Transverse colon (tissue), 4 donors: ENCODE measurements around the gene SLC35B4. TPM values are rescaled to one million over a fixed set of nuclear protein-coding genes. Genes with fewer than 3 reads are reported as not detected.

Experiments used
- DNase-seq: peaks from one replicate; pipeline ENCODE4 v3.0.0-alpha.2; 2019
- H3K27ac ChIP-seq, 4 donors: fragments of 200-600 bp; sonication (generic); 2 replicates each; pipeline ENCODE4 v1.5.1; 2016 to 2018; ENCODE audit warnings: inconsistent platforms in 4 of 4
- H3K27me3 ChIP-seq: fragments of 200-600 bp; sonication (generic); 2 replicates; pipeline ENCODE4 v1.5.1; 2017; ENCODE audit warnings: inconsistent platforms
- H3K36me3 ChIP-seq, 4 donors: fragments of 200-600 bp; sonication (generic); 2 replicates each; pipeline ENCODE4 v1.5.1; 2017 to 2019; ENCODE audit warnings: inconsistent platforms in 4 of 4
- H3K4me1 ChIP-seq, 4 donors: fragments of 200-600 bp; sonication (generic); 2 replicates each; pipeline ENCODE4 v1.5.1; 2017 to 2020; ENCODE audit warnings: inconsistent platforms in 4 of 4
- H3K4me3 ChIP-seq, 4 donors: fragments of 200-600 bp; sonication (generic); 1 replicate in 1 of 4; 2 replicates in 3 of 4; pipeline versions ENCODE4 v1.5.1 to v1.6.1; 2017 to 2019; ENCODE audit warnings: inconsistent platforms in 4 of 4
- H3K9me3 ChIP-seq, 2 donors: fragments of 200-600 bp; sonication (generic); 2 replicates each; pipeline ENCODE4 v1.5.1; 2017 to 2019; ENCODE audit warnings: inconsistent platforms in 2 of 2
- EP300 ChIP-seq: sonication (generic); formaldehyde crosslinking; IDR thresholded peaks from one replicate; pipeline ENCODE4 v1.6.1; 2017; ENCODE audit warnings: antibody characterized with exemption, low read depth
- POLR2A ChIP-seq: fragments of 450-650 bp; IDR thresholded peaks from one replicate; pipeline ENCODE4 v1.6.1; 2016; ENCODE audit warnings: antibody characterized with exemption, mild to moderate bottlenecking, moderate library complexity
- POLR2AphosphoS5 ChIP-seq, 3 donors: sonication (generic); formaldehyde crosslinking; IDR thresholded peaks; one replicate each; pipeline ENCODE4 v1.6.1; 2016; ENCODE audit warnings: antibody characterized with exemption in 3 of 3
- WGBS, 2 donors: methylation state at CpG; one replicate each; pipeline ENCODE4 v1.1.5; 2018; ENCODE audit warnings: low coverage in 1 of 2; 5-methylcytosine and 5-hydroxymethylcytosine counted together
- in situ Hi-C, 4 donors: fragments of 200-750 bp; cut with MboI; loops; one replicate each; pipeline versions ENCODE4 v1.15.0 to v1.15.1; 2017; ENCODE audit warnings: low sequenced_read_pairs in 3 of 4, low pct_ligation_motif_present in 1 of 4, low pct_unique_long_range_greater_than_20kb in 1 of 4
- intact Hi-C: fragments of 100-400 bp; cut with DNase I; formaldehyde crosslinking; loops from one replicate; pipeline ENCODE4 v1.15.1; 2023; ENCODE audit warnings: low total_unique reads
- total RNA-seq, 4 donors: library from RNA; depleted of rRNA; stranded (reverse); fragments of >200 nt; gene quantifications; one replicate each; pipeline ENCODE4 v1.1.0, GENCODE V29; 2016
- TF ChIP-seq, protein P1 (sequence below), 5 experiments: fragments of 200-600 bp in 3 of 5; fragments of 450-650 bp in 2 of 5; sonication (generic) in 3 of 5; IDR thresholded peaks; 1 replicate in 2 of 5; 2 replicates in 3 of 5; pipeline ENCODE4 v1.5.1; 2016 to 2017; ENCODE audit warnings: antibody characterized with exemption in 5 of 5, inconsistent platforms in 3 of 5, mild to moderate bottlenecking in 2 of 5, moderate library complexity in 1 of 5

SLC35B4 gene
- total RNA-seq, 4 donors from 2014 or later: 3.6 to 13.5 (median 5.7) TPM

- TF ChIP-seq POLR2A (no peak), EP300 (no peak), POLR2AphosphoS5 (IDR thresholded peaks at IDR 0.05) (no peak)
- TF ChIP-seq, protein P1, sequence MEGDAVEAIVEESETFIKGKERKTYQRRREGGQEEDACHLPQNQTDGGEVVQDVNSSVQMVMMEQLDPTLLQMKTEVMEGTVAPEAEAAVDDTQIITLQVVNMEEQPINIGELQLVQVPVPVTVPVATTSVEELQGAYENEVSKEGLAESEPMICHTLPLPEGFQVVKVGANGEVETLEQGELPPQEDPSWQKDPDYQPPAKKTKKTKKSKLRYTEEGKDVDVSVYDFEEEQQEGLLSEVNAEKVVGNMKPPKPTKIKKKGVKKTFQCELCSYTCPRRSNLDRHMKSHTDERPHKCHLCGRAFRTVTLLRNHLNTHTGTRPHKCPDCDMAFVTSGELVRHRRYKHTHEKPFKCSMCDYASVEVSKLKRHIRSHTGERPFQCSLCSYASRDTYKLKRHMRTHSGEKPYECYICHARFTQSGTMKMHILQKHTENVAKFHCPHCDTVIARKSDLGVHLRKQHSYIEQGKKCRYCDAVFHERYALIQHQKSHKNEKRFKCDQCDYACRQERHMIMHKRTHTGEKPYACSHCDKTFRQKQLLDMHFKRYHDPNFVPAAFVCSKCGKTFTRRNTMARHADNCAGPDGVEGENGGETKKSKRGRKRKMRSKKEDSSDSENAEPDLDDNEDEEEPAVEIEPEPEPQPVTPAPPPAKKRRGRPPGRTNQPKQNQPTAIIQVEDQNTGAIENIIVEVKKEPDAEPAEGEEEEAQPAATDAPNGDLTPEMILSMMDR (IDR thresholded peaks at IDR 0.05): no peak
- no peaks in the 10 kb centered on the region for H3K4me1 ChIP-seq
- no peak for DNase-seq
- H3K36me3 ChIP-seq: no peaks in the 10 kb centered on the region
- no peak overlapping the region for H3K27ac ChIP-seq
- intact Hi-C loops (no loop called here), in situ Hi-C loops (no loop called here)
- no peak overlapping the region for H3K4me3 ChIP-seq
- H3K9me3 ChIP-seq: no peaks in the 10 kb centered on the region
- 69 to 72% methylated on average over 3 of the region's 3 CpGs for WGBS, 2 donors
- no peaks in the 10 kb centered on the region for H3K27me3 ChIP-seq
These were observed 37.4 kb downstream of the SLC35B4 start for GRCh38 chr7:134279336-134279735.

DNA sequence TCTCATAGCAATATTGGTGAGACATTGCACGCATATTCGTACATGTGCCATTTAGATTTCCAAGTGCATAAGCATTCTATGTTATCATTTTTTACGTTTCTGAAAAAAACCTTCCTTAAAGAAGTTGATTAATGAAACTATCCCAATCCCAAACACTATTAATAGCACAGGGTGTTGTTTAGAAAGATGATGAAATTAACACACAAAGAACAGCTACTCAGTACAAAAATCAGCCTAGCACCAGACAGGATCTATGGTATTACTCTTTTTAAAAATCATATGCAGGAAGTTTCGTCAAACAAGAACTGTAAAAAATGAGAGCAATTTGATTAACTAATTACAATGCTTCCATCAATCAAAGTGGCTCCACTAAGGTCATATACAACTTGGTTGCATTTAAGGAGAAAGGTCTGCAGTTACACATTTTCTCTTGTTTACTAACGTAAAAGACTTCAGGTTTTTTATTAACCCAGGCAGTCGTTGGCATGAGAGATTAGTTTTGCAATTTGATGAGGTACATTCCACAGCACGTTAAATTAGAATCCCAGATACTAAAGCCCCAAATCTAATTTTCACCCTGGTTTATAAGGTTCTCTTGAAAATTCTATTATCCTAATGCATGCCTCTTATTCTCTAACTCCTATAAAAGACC lies 38.1 kb downstream of the SLC35B4 start:
- 61 to 79% methylated on average over 7 of the region's 7 CpGs for WGBS, 2 donors
- TF ChIP-seq EP300 (no peak), POLR2A (no peak), POLR2AphosphoS5 (IDR thresholded peaks at IDR 0.05) (no peak)
- TF ChIP-seq, protein P1 (IDR thresholded peaks at IDR 0.05): no peak
- Histone ChIP-seq H3K27ac (no peak overlapping the region), H3K9me3 (no peaks in the 10 kb centered on the region), H3K27me3 (no peaks in the 10 kb centered on the region), H3K4me3 (no peak overlapping the region), H3K4me1 (no peaks in the 10 kb centered on the region), H3K36me3 (no peaks in the 10 kb centered on the region)
- intact Hi-C loops: no loop called here
- DNase-seq: no peak
- in situ Hi-C loops: no loop called here

GRCh38 chr7:134276951-134277350 lies 39.8 kb downstream of the SLC35B4 start:
- TF ChIP-seq, protein P1 (IDR thresholded peaks at IDR 0.05): no peak
- TF ChIP-seq EP300: no peak
- no peak for TF ChIP-seq POLR2A
- no peak for TF ChIP-seq POLR2AphosphoS5 (IDR thresholded peaks at IDR 0.05)
- Histone ChIP-seq H3K27ac (no peak overlapping the region), H3K9me3 (no peaks in the 10 kb centered on the region), H3K4me3 (no peak overlapping the region), H3K36me3 (no peaks in the 10 kb centered on the region), H3K4me1 (no peaks in the 10 kb centered on the region), H3K27me3 (no peaks in the 10 kb centered on the region)
- in situ Hi-C loops: no loop called here
- 56 to 58% methylated on average over 5 of the region's 5 CpGs for WGBS, 2 donors
- DNase-seq: no peak
- intact Hi-C loops: no loop called here

- no peak overlapping the region for H3K27ac ChIP-seq
- TF ChIP-seq EP300: no peak
- TF ChIP-seq, protein P1 (IDR thresholded peaks at IDR 0.05): no peak
- TF ChIP-seq POLR2AphosphoS5 (IDR thresholded peaks at IDR 0.05): no peak
- no peaks in the 10 kb centered on the region for H3K36me3 ChIP-seq
- no peak overlapping the region for H3K4me3 ChIP-seq
- no peaks in the 10 kb centered on the region for H3K4me1 ChIP-seq
- no peak for DNase-seq
- intact Hi-C loops: no loop called here
- WGBS, 2 donors: 85 to 100% methylated on average over 4 of the region's 4 CpGs
- no peaks in the 10 kb centered on the region for H3K27me3 ChIP-seq
- in situ Hi-C loops: no loop called here
- H3K9me3 ChIP-seq: no peaks in the 10 kb centered on the region
These were observed 54.4 kb downstream of the SLC35B4 start for GRCh38 chr7:134262322-134262721.
